Subcutaneous adipose tissue (tissue), 4 donors: ENCODE data around the gene SDCCAG8. TPM values are rescaled to one million over a fixed set of nuclear protein-coding genes. Genes with fewer than 3 reads are reported as not detected.

Experiments used
- CTCF ChIP-seq: fragments of 450-650 bp; IDR thresholded peaks from one replicate; pipeline ENCODE4 v1.5.1; 2016; ENCODE audit warnings: low read depth, mild to moderate bottlenecking, control low read depth, antibody characterized with exemption, moderate library complexity
- total RNA-seq, 4 donors: library from RNA; depleted of rRNA; stranded (reverse); fragments of >200 nt; gene quantifications; one replicate each; pipeline ENCODE4 v1.1.0, GENCODE V29; 2016

SDCCAG8 gene
- total RNA-seq, 4 donors from 2014 or later: 44.6 to 74.5 (median 51.9) TPM

GRCh38 chr1:243481101-243481500 lies 225.3 kb downstream of the SDCCAG8 start:
- no peak for TF ChIP-seq CTCF

GRCh38 chr1:243482141-243483022 lies 226.5 kb downstream of the SDCCAG8 start:
- TF ChIP-seq CTCF: no peak

DNA sequence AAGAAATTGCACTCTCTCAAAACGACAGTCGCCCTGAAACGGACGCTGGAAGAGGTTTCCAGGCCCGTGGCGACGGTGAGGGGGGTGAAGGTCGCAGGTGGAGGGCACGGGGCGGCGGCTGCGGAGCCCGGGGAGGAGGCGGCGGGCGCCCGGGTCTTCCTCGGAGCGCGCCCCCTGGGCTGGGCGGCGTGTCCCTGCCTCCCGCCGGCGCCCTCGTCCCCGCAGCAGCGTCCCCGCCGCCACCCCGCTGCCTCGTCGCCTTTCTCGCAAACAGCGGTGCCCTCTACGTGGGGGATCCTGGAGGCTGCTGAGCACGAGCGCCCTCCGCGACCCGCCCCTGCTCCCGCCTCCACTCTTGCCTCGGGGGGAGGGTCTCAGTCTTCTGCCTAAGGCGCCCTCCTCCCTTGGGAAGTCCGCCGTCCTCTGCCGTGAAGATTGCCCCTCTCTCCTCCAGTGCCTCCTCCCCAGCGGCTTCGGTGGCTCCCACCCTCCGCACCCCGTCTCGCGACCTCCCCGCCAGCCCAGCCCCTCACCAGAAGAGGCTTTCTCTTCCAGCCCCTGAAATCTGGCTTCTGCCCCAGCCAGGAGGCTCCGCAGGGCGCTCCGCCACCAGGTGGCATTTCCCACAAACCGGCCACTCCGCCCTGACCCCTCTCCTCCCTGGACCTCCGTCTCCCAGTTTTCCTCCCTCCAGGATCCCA lies 227.4 kb downstream of the SDCCAG8 start:
- TF ChIP-seq CTCF: no peak

- no peak for TF ChIP-seq CTCF
Measured at GRCh38 chr1:243483952-243484351, 228.1 kb downstream of the SDCCAG8 start.

GRCh38 chr1:243487036-243487648 lies 231.3 kb downstream of the SDCCAG8 start:
- no peak for TF ChIP-seq CTCF

DNA sequence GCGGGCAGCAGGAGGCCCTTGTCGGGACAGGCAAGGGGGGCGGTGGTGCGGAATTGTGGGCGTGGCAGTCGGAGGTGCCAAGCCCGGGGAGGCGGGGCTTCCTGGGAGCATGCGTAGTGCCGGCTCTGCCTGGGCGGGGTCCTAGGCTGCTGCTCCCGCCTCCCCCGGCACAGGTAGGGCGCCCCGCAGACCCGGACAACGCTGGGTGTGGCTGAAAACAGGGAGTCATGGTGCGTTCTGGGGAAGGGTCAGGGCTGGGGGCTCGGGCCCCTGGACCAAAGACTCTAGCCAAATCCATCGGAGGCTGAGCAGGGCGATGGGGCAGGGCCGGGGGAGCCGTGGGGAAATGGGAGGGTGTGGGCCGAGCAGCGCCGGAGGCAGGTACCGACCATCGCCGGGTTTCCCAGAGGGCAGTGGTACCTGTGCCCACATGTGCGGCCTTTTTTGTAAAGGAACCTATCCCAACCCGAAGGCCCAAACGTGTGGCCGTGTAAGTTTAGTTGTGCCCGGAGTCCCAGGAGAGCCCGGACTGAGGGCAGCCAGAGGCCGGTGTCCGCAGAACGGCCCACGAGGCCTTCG lies 231.9 kb downstream of the SDCCAG8 start:
- no peak for TF ChIP-seq CTCF
